Choroid plexus epithelial cell (primary cell): ENCODE results near the gene SLCO3A1.
"Not testable (repeated sequence)": the region's sequence is repeated elsewhere in the genome, so short reads cannot be mapped to it uniquely, and the experiment has no call there.

Experiments
- DNase-seq: peaks from one replicate; pipeline ENCODE4 v3.0.0-alpha.2; 2010; ENCODE audit warnings: low read depth
- H3K4me3 ChIP-seq: 2 replicates; pipeline ENCODE4 v1.5.1; 2011; ENCODE audit warnings: low read depth, mild to moderate bottlenecking, control low read depth, low read length, moderate library complexity
- CTCF ChIP-seq: conservative IDR thresholded peaks from 2 replicates; pipeline ENCODE4 v1.5.1; 2011; ENCODE audit warnings: low read depth, mild to moderate bottlenecking, control low read depth, inconsistent platforms, low read length, moderate library complexity

SLCO3A1 gene

GRCh38 chr15:92195241-92195640, 341.7 kb downstream of the SLCO3A1 start:
- H3K4me3 ChIP-seq: no peak overlapping the region
- TF ChIP-seq CTCF: no peak
- DNase-seq: no peak

- DNase-seq: no peak
- H3K4me3 ChIP-seq: no peak overlapping the region
- TF ChIP-seq CTCF: no peak
These were observed 342.8 kb downstream of the SLCO3A1 start for GRCh38 chr15:92196342-92196741.

- no peak for DNase-seq
- H3K4me3 ChIP-seq: no peak overlapping the region
- TF ChIP-seq CTCF: no peak
These were observed 344.2 kb downstream of the SLCO3A1 start for GRCh38 chr15:92197746-92198145.

- no peak overlapping the region for H3K4me3 ChIP-seq
- no peak for DNase-seq
- TF ChIP-seq CTCF: no peak
These were observed 347.4 kb downstream of the SLCO3A1 start for GRCh38 chr15:92200891-92201290.

- no peak for TF ChIP-seq CTCF
- DNase-seq: no peak
- H3K4me3 ChIP-seq: no peak overlapping the region
These were observed 351.8 kb downstream of the SLCO3A1 start for GRCh38 chr15:92205255-92205739.

GRCh38 chr15:92207601-92208000, 354.1 kb downstream of the SLCO3A1 start:
- not testable (repeated sequence) for H3K4me3 ChIP-seq, DNase-seq
